Left lung (tissue), 10 donors: ENCODE measurements around the gene EEF1E1. TPM values are rescaled to one million over a fixed set of nuclear protein-coding genes. Genes with fewer than 3 reads are reported as not detected.

Experiments used
- ATAC-seq: fragments of 200-7000 bp; cut with Tn5 transposase; one replicate; pipeline ENCODE4 v1.9.1; 2020; ENCODE audit warnings: moderate library complexity
- DNase-seq, 4 donors: peaks; one replicate each; pipeline ENCODE4 v3.0.0-alpha.2; 2013 to 2020
- H3K27ac ChIP-seq, 2 donors: fragments of 200-600 bp; sonication (generic) in 1 of 2; one replicate each; pipeline versions ENCODE4 v1.5.0 to v1.8.0; 2020 to 2021
- H3K27me3 ChIP-seq, 2 donors: fragments of 200-600 bp; sonication (generic) in 1 of 2; one replicate each; pipeline versions ENCODE4 v1.5.0 to v1.8.0; 2020 to 2021
- H3K36me3 ChIP-seq, 2 donors: fragments of 200-600 bp; sonication (generic) in 1 of 2; one replicate each; pipeline versions ENCODE4 v1.5.0 to v1.8.0; 2020 to 2021
- H3K4me1 ChIP-seq, 2 donors: fragments of 200-600 bp; one replicate each; pipeline ENCODE4 v1.8.0; 2021
- H3K4me3 ChIP-seq, 2 donors: fragments of 200-600 bp; sonication (generic) in 1 of 2; one replicate each; pipeline versions ENCODE4 v1.5.0 to v1.8.0; 2020 to 2021; ENCODE audit warnings: mild to moderate bottlenecking in 1 of 2
- H3K9me3 ChIP-seq, 2 donors: fragments of 200-600 bp; sonication (generic) in 1 of 2; one replicate each; pipeline versions ENCODE4 v1.5.0 to v1.8.0; 2020 to 2021
- CTCF ChIP-seq, 2 donors: fragments of 200-600 bp; sonication (generic) in 1 of 2; IDR thresholded peaks; one replicate each; pipeline versions ENCODE4 v1.5.0 to v1.8.0; 2021; ENCODE audit warnings: antibody characterized with exemption in 2 of 2
- intact Hi-C, 2 donors: fragments of 100-400 bp; cut with DNase I; formaldehyde crosslinking; loops; one replicate each; pipeline versions ENCODE4 v1.11.2 to v1.14.2; 2022
- polyA plus RNA-seq, 6 donors: library from polyadenylated mRNA; unstranded; fragments of 120-200 nt; gene quantifications; one replicate each; pipeline ENCODE4 v1.2.1, GENCODE V29; 2013; ENCODE audit not compliant: insufficient read length in 6 of 6
- total RNA-seq, 2 donors: library from RNA; stranded (reverse); fragmentation: NEBNext Ultra II Directional; extraction: Animal tissue kit (Norgen Biotek cat#: 25700); gene quantifications; one replicate each; pipeline ENCODE4 v1.2.1, GENCODE V29; 2021
- donor health status: DM: no; HTN: yes; CAD: no.
- donor health status: DM: no; HTN: no; CAD: no.

EEF1E1 gene
- total and polyA plus RNA-seq, 8 donors, result 20.3 to 31.7 (median 29.0) TPM

DNA sequence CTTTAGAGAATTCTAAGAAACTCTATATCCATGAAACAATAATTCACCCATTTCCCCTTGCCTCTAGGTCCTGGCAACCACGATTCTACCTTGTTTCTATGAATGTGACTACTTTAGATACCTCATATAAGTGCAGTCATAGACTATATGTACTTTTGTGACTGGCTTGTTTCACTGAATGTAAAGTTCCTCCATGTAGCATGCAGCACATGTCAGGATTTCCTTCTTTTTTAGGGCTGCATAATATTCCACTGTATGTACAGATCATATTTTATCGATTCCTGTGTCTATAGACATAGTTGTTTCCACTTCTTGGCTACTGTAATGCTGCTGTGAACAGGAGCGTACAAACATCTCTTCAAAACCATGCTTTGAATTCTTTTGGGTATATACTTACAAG, 11.7 kb downstream of the EEF1E1 start:
- no peak for TF ChIP-seq CTCF (IDR thresholded peaks at IDR 0.05)
- no peaks in the 10 kb centered on the region for H3K27me3 ChIP-seq
- H3K4me1 ChIP-seq, result no peaks in the 10 kb centered on the region
- ATAC-seq (no peak), DNase-seq (no peak)
- no peak overlapping the region for H3K27ac ChIP-seq
- no peak overlapping the region for H3K4me3 ChIP-seq
- intact Hi-C loops, result no loop called here
- no peaks in the 10 kb centered on the region for H3K9me3 ChIP-seq
- H3K36me3 ChIP-seq, result peaks cover 0 to 79% of the 10 kb centered on the region in 2 donors

GRCh38 chr6:8088886-8089285, 13.5 kb downstream of the EEF1E1 start:
- Histone ChIP-seq H3K4me3 (no peak overlapping the region), H3K4me1 (peaks cover 0 to 15% of the 10 kb centered on the region in 2 donors), H3K36me3 (peaks cover 0 to 62% of the 10 kb centered on the region in 2 donors), H3K27me3 (no peaks in the 10 kb centered on the region), H3K27ac (no peak overlapping the region), H3K9me3 (no peaks in the 10 kb centered on the region)
- no peak for DNase-seq
- no peak for TF ChIP-seq CTCF (IDR thresholded peaks at IDR 0.05)
- intact Hi-C loops, result no loop called here
- ATAC-seq, result no peak

DNA sequence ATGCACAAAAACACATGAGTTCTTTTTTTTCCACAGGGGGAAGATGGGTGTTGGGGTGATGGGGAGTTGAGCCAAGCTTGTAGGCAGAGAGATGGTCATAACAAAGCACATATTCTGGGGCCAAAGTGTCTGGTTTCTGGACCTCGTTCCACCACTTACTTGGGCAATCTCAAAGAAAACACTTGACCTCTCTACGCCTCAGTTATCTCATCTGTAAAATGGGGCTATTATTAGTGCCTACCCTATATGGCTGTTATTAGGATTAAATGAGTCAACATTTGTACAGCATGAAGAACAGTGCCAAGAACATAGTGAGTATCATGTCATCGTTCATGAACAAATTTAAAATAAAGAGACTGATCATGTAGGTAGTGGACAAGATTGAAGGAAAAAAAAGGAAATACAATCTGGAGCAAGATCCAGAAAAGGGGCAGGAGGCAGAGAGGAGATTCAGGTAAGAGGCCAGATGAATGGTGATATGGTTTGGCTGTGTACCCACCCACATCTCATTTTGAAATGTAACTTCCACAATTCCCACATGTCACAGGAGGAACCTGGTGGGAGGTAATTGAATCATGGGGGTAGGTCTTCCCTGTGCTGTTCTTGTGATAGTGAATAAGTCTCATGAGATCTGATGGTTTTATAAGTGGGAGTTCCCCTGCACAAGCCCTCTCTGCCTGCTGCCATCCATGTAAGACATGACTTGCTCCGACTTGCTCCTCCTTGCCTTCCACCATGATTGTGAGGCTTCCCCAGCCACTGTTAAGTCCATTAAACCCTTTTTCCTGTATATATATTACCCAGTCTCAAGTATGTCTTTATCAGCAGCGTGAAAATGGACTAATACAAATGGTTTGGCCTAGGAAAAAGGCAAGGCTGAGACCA, 14.2 kb downstream of the EEF1E1 start:
- ATAC-seq, result no peak
- no peak for TF ChIP-seq CTCF (IDR thresholded peaks at IDR 0.05)
- Histone ChIP-seq H3K9me3 (no peaks in the 10 kb centered on the region), H3K4me1 (peaks cover 0 to 22% of the 10 kb centered on the region in 2 donors), H3K27ac (no peak overlapping the region), H3K27me3 (no peaks in the 10 kb centered on the region), H3K4me3 (no peak overlapping the region), H3K36me3 (peaks cover 0 to 57% of the 10 kb centered on the region in 2 donors)
- intact Hi-C loops, result no loop called here
- no peak for DNase-seq

DNA sequence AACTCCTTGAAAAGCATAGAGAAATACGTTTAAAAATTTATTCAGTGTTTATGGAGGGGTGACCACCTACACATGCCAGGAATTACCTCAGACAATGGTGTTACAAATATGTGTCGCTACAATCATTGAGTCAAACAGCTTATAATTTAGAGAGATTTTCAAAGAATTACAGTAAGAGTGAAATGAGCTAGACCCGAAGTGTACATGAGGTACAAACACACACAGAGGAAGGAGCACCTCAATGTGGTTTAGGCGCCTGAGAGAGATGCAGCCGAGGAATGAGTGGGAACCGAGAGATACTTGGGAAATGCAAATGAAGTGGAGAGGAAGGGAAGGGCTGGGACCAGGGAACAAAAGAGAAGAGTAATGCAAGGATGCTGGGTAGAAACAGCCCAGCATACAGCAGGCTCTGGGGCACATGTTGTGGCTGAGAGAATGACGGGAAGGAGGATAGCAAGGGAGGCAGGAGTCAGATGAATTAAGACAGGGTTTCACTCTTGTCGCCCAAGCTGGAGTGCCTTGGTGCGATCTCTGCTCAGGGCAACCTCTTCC, 15.5 kb downstream of the EEF1E1 start:
- Histone ChIP-seq H3K4me1 (peaks cover 0 to 35% of the 10 kb centered on the region in 2 donors), H3K36me3 (peaks cover 0 to 54% of the 10 kb centered on the region in 2 donors), H3K27ac (no peak overlapping the region), H3K27me3 (no peaks in the 10 kb centered on the region), H3K9me3 (no peaks in the 10 kb centered on the region), H3K4me3 (no peak overlapping the region)
- DNase-seq (no peak), ATAC-seq (no peak)
- no peak for TF ChIP-seq CTCF (IDR thresholded peaks at IDR 0.05)
- intact Hi-C loops, result no loop called here

GRCh38 chr6:8085053-8085511, 17.3 kb downstream of the EEF1E1 start:
- Histone ChIP-seq H3K4me1 (peaks cover 0 to 50% of the 10 kb centered on the region in 2 donors), H3K27me3 (no peaks in the 10 kb centered on the region), H3K4me3 (no peak overlapping the region), H3K27ac (peak overlapping the region in 1 of 2 donors; percentile 6), H3K9me3 (no peaks in the 10 kb centered on the region), H3K36me3 (peaks cover 0 to 39% of the 10 kb centered on the region in 2 donors)
- intact Hi-C loops, result no loop called here
- TF ChIP-seq CTCF (IDR thresholded peaks at IDR 0.05), result no peak
- ATAC-seq, result peak; percentile 92
- DNase-seq, result peak in 1 of 4 donors; percentile 72
